ENCODE measurements around the gene MAP7D3. TPM values are rescaled to one million over a fixed set of nuclear protein-coding genes. Genes with fewer than 3 reads are reported as not detected.
"Not testable (repeated sequence)": the region's sequence is repeated elsewhere in the genome, so short reads cannot be mapped to it uniquely, and the experiment has no call there.

MAP7D3 gene
- total RNA-seq, 1 donor, result 3.3 TPM

GRCh38 chrX:136190038-136190713, 61.0 kb downstream of the MAP7D3 start:
- no peaks in the 10 kb centered on the region for H3K9me3 ChIP-seq (ENCODE audit: low read depth, low read length)
- H3K4me1 ChIP-seq (ENCODE audit: insufficient read depth, low read length), result peaks cover 25% of the 10 kb centered on the region
- H3K27me3 ChIP-seq (ENCODE audit: insufficient read depth, low read length), result no peaks in the 10 kb centered on the region
- H3K4me3 ChIP-seq (ENCODE audit: low read length), result no peak overlapping the region

GRCh38 chrX:136189222-136189621, 62.0 kb downstream of the MAP7D3 start:
- Histone ChIP-seq H3K4me3 (ENCODE audit: low read length) (no peak overlapping the region), H3K9me3 (ENCODE audit: low read depth, low read length) (no peaks in the 10 kb centered on the region), H3K27me3 (ENCODE audit: insufficient read depth, low read length) (no peaks in the 10 kb centered on the region), H3K4me1 (ENCODE audit: insufficient read depth, low read length) (peaks cover 25% of the 10 kb centered on the region)

GRCh38 chrX:136186023-136186413, 65.2 kb downstream of the MAP7D3 start:
- Histone ChIP-seq H3K4me1 (ENCODE audit: insufficient read depth, low read length) (peaks cover 4% of the 10 kb centered on the region), H3K9me3 (ENCODE audit: low read depth, low read length) (no peaks in the 10 kb centered on the region), H3K27me3 (ENCODE audit: insufficient read depth, low read length) (no peaks in the 10 kb centered on the region), H3K4me3 (ENCODE audit: low read length) (no peak overlapping the region)

- Histone ChIP-seq H3K4me1 (ENCODE audit: insufficient read depth, low read length) (no peaks in the 10 kb centered on the region), H3K27me3 (ENCODE audit: insufficient read depth, low read length) (no peaks in the 10 kb centered on the region), H3K9me3 (ENCODE audit: low read depth, low read length) (no peaks in the 10 kb centered on the region), H3K4me3 (ENCODE audit: low read length) (no peak overlapping the region)
These were observed 65.7 kb downstream of the MAP7D3 start for GRCh38 chrX:136185401-136186022.

- Histone ChIP-seq H3K9me3 (ENCODE audit: low read depth, low read length) (no peaks in the 10 kb centered on the region), H3K27me3 (ENCODE audit: insufficient read depth, low read length) (no peaks in the 10 kb centered on the region), H3K4me1 (ENCODE audit: insufficient read depth, low read length) (no peaks in the 10 kb centered on the region), H3K4me3 (ENCODE audit: low read length) (no peak overlapping the region)
These were observed 67.3 kb downstream of the MAP7D3 start for GRCh38 chrX:136183917-136184316.

GRCh38 chrX:136183172-136183571, 68.0 kb downstream of the MAP7D3 start:
- no peaks in the 10 kb centered on the region for H3K4me1 ChIP-seq (ENCODE audit: insufficient read depth, low read length)
- no peak overlapping the region for H3K4me3 ChIP-seq (ENCODE audit: low read length)
- no peaks in the 10 kb centered on the region for H3K27me3 ChIP-seq (ENCODE audit: insufficient read depth, low read length)
- H3K9me3 ChIP-seq (ENCODE audit: low read depth, low read length), result no peaks in the 10 kb centered on the region

GRCh38 chrX:136182414-136182813, 68.8 kb downstream of the MAP7D3 start:
- Histone ChIP-seq H3K27me3 (ENCODE audit: insufficient read depth, low read length) (no peaks in the 10 kb centered on the region), H3K4me1 (ENCODE audit: insufficient read depth, low read length) (no peaks in the 10 kb centered on the region), H3K9me3 (ENCODE audit: low read depth, low read length) (no peaks in the 10 kb centered on the region), H3K4me3 (ENCODE audit: low read length) (no peak overlapping the region)

GRCh38 chrX:136179133-136179532, 72.1 kb downstream of the MAP7D3 start:
- Histone ChIP-seq H3K4me1 (ENCODE audit: insufficient read depth, low read length) (no peaks in the 10 kb centered on the region), H3K4me3 (ENCODE audit: low read length) (no peak overlapping the region), H3K9me3 (ENCODE audit: low read depth, low read length) (no peaks in the 10 kb centered on the region), H3K27me3 (ENCODE audit: insufficient read depth, low read length) (no peaks in the 10 kb centered on the region)

GRCh38 chrX:136176399-136176825, 74.8 kb downstream of the MAP7D3 start:
- Histone ChIP-seq H3K9me3 (ENCODE audit: low read depth, low read length) (no peaks in the 10 kb centered on the region), H3K4me3 (ENCODE audit: low read length) (no peak overlapping the region), H3K4me1 (ENCODE audit: insufficient read depth, low read length) (no peaks in the 10 kb centered on the region), H3K27me3 (ENCODE audit: insufficient read depth, low read length) (no peaks in the 10 kb centered on the region)

- Histone ChIP-seq H3K4me1 (ENCODE audit: insufficient read depth, low read length) (no peaks in the 10 kb centered on the region), H3K27me3 (ENCODE audit: insufficient read depth, low read length) (no peaks in the 10 kb centered on the region), H3K9me3 (ENCODE audit: low read depth, low read length) (no peaks in the 10 kb centered on the region), H3K4me3 (ENCODE audit: low read length) (no peak overlapping the region)
These were observed 79.8 kb downstream of the MAP7D3 start for GRCh38 chrX:136171420-136171819.

GRCh38 chrX:136170139-136170800, 80.9 kb downstream of the MAP7D3 start:
- H3K27me3 ChIP-seq (ENCODE audit: insufficient read depth, low read length), result no peaks in the 10 kb centered on the region
- H3K4me3 ChIP-seq (ENCODE audit: low read length), result no peak overlapping the region
- no peaks in the 10 kb centered on the region for H3K9me3 ChIP-seq (ENCODE audit: low read depth, low read length)
- no peaks in the 10 kb centered on the region for H3K4me1 ChIP-seq (ENCODE audit: insufficient read depth, low read length)

- no peaks in the 10 kb centered on the region for H3K9me3 ChIP-seq (ENCODE audit: low read depth, low read length)
- no peaks in the 10 kb centered on the region for H3K4me1 ChIP-seq (ENCODE audit: insufficient read depth, low read length)
- no peaks in the 10 kb centered on the region for H3K27me3 ChIP-seq (ENCODE audit: insufficient read depth, low read length)
- H3K4me3 ChIP-seq (ENCODE audit: low read length), result no peak overlapping the region
These were observed 82.1 kb downstream of the MAP7D3 start for GRCh38 chrX:136168929-136169735.

GRCh38 chrX:136167989-136168388, 83.2 kb downstream of the MAP7D3 start:
- H3K4me3 ChIP-seq (ENCODE audit: low read length); H3K9me3 ChIP-seq (ENCODE audit: low read depth, low read length); H3K4me1 ChIP-seq (ENCODE audit: insufficient read depth, low read length); H3K27me3 ChIP-seq (ENCODE audit: insufficient read depth, low read length): not testable (repeated sequence)

- Histone ChIP-seq H3K27me3 (ENCODE audit: insufficient read depth, low read length) (no peaks in the 10 kb centered on the region), H3K9me3 (ENCODE audit: low read depth, low read length) (no peaks in the 10 kb centered on the region), H3K4me1 (ENCODE audit: insufficient read depth, low read length) (no peaks in the 10 kb centered on the region), H3K4me3 (ENCODE audit: low read length) (no peak overlapping the region)
These were observed 84.9 kb downstream of the MAP7D3 start for GRCh38 chrX:136166221-136166855.

- no peaks in the 10 kb centered on the region for H3K9me3 ChIP-seq (ENCODE audit: low read depth, low read length)
- no peaks in the 10 kb centered on the region for H3K27me3 ChIP-seq (ENCODE audit: insufficient read depth, low read length)
- H3K4me1 ChIP-seq (ENCODE audit: insufficient read depth, low read length), result no peaks in the 10 kb centered on the region
- no peak overlapping the region for H3K4me3 ChIP-seq (ENCODE audit: low read length)
These were observed 85.8 kb downstream of the MAP7D3 start for GRCh38 chrX:136165406-136165805.

Data from mononuclear cell (primary cell).